ENCODE data around the gene ANKH.

Gene ANKH

DNA sequence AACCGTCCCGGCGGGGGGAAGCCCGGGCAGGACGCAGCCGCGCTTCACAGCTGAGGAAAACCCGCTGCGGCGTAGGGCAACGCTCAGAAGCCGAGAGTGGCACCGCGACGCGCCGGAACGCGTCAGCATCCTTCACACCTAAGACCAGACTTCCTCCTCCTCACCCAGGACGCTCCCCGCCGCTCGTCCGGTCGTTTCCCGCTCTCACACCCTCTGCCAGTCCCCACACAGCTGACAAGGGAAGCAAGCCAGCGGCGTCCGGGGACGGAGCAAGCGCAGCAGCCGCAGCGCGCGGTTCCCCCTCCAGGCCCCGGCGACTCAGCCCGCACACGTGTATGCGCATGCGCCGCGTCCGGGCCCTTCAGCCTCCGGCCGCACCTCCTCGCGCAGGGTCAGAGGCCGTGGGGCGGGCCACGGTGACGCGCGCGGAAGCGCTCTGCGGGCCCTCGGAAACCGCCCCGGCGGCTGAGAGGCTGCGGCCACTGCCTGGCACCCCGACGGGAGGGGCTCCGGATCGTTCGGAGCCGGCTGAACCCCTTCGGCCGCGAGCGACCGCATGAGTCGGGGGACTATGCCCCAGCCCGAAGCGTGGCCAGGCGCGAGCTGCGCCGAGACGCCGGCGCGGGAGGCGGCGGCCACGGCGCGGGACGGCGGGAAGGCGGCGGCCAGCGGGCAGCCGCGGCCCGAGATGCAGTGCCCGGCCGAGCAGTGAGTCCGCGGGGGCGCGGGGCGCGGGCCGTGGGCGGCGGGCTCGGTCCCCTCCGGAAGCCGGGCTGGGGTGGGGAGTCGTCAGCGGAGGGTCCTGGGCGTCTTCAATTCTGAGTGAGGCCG, 207.1 kb downstream of the ANKH start, which contains the start of gene OTULIN:
OTULIN (plus strand) TSS at position 449 of the 831 bp plus-strand sequence; CDS start at position 557, 108 bp downstream.
- Histone ChIP-seq H3K27ac (peak within 1 kb of the TSS; percentile 73 to 98 (median 93)), H3K4me3 (peak within 1 kb of the TSS; percentile 58 to 80 (median 64))

DNA sequence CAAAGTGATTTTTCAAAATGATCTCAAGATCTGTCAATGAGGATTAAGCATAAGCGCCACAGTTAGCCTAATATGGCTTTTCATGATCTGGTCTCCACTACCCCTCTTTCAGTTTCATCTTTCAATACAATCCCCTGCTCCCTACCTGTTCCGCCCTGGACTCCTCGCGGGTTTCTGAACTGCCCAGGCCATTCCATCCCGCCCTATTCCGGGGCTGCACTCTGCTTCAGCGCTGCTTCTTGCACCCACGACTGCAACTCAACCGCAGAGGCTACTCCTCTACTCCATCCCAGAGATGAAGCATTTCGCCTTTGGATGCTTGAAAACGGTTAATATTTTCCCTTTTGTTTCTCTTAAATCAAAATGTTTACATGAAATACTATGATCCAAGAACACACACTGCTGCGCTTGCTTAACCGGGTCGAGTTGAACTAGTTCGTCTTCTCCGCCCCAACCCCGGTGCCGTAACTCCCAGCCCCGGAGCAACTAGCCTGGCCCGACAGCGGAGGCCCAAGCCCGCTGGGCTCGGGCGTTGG, 207.8 kb downstream of the ANKH start:
- peak overlapping the region; percentile 58 to 80 (median 64) for H3K4me3 ChIP-seq
- H3K27ac ChIP-seq: peak overlapping the region; percentile 73 to 98 (median 93)

GRCh38 chr5:14662721-14663260, 208.8 kb downstream of the ANKH start:
- Histone ChIP-seq H3K27ac (peak overlapping the region in 13 of 21 experiments; percentile 43 to 98 (median 93)), H3K4me3 (peak overlapping the region in 2 of 7 experiments; percentile 60 to 80)

DNA sequence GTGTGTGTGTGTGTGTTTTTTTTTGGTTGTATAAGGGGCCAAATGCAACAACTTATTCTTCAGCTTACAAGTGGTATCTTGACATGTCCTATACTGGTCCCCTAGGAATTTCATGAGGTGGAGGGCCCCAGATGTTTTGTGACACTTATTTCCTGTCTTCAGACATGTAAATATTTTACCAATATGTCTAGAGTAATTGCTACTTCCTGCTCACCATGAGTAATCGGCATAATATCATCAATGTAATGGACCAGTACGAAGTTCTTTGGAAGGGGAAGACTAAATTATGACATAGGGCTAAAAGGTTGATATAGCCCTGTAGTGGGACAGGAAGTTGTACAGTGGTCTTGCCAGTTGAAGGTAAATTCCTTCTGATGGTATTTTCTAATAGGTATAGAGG, 210.7 kb downstream of the ANKH start:
- Histone ChIP-seq H3K4me3 (no peak overlapping the region), H3K27ac (peak overlapping the region in 3 of 21 experiments; percentile 27 to 63 (median 33))

- H3K27ac ChIP-seq: peak overlapping the region in 4 of 21 experiments; percentile 14 to 57 (median 35)
Measured at GRCh38 chr5:14659821-14660607, 211.6 kb downstream of the ANKH start.

DNA sequence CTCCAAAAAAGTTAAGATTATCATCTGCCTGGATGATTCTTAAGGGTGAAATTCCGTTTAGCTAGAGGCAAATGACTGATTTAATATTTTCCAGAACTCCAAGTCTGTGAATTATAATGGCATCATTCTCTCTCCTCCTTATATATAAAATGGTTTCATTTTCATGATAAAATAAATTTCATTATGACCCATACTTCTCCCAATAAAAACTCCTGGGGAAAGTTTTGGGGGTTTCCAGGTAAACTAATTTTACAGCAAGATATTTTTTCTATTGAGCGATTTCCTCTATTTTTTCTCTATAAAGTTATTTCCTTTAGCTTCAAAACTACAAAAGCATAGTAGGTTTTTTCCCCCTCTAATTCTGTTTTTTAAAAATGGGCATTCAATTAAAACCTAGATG, 214.7 kb downstream of the ANKH start:
- no peak overlapping the region for H3K4me3 ChIP-seq
- H3K27ac ChIP-seq: no peak overlapping the region

More at GRCh38 chr5:14659821-14660607, 211.6 kb downstream of the ANKH start:
- no peak overlapping the region for H3K4me3 ChIP-seq

GRCh38 chr5:14655146-14655741, 216.3 kb downstream of the ANKH start:
- H3K27ac ChIP-seq: no peak overlapping the region
- H3K4me3 ChIP-seq: no peak overlapping the region

All from skin epidermis (tissue), 12 donors.